Mucosa of stomach (tissue), 1 donor: ENCODE measurements around the gene NEURL3.

Experiments
- H3K27me3 ChIP-seq: one replicate; pipeline ENCODE4 v1.7.0; 2013; ENCODE audit warnings: mild to moderate bottlenecking, low read length; ENCODE audit not compliant: control insufficient read depth, insufficient read depth
- H3K36me3 ChIP-seq: one replicate; pipeline ENCODE4 v1.7.0; 2013; ENCODE audit warnings: low read length; ENCODE audit not compliant: control insufficient read depth, insufficient read depth
- H3K4me1 ChIP-seq: one replicate; pipeline ENCODE4 v1.7.0; 2013; ENCODE audit warnings: mild to moderate bottlenecking, low read length; ENCODE audit not compliant: control insufficient read depth, insufficient read depth
- H3K4me3 ChIP-seq: one replicate; pipeline ENCODE4 v1.7.0; 2013; ENCODE audit warnings: low read length
- H3K9ac ChIP-seq: one replicate; pipeline ENCODE4 v1.7.0; 2013; ENCODE audit warnings: mild to moderate bottlenecking, low read length, moderate library complexity
- H3K9me3 ChIP-seq: one replicate; pipeline ENCODE4 v1.7.0; 2013; ENCODE audit warnings: mild to moderate bottlenecking, low read length, moderate library complexity; ENCODE audit not compliant: control insufficient read depth
- donor health status: Pancreatic carcinoma.

Gene NEURL3

DNA sequence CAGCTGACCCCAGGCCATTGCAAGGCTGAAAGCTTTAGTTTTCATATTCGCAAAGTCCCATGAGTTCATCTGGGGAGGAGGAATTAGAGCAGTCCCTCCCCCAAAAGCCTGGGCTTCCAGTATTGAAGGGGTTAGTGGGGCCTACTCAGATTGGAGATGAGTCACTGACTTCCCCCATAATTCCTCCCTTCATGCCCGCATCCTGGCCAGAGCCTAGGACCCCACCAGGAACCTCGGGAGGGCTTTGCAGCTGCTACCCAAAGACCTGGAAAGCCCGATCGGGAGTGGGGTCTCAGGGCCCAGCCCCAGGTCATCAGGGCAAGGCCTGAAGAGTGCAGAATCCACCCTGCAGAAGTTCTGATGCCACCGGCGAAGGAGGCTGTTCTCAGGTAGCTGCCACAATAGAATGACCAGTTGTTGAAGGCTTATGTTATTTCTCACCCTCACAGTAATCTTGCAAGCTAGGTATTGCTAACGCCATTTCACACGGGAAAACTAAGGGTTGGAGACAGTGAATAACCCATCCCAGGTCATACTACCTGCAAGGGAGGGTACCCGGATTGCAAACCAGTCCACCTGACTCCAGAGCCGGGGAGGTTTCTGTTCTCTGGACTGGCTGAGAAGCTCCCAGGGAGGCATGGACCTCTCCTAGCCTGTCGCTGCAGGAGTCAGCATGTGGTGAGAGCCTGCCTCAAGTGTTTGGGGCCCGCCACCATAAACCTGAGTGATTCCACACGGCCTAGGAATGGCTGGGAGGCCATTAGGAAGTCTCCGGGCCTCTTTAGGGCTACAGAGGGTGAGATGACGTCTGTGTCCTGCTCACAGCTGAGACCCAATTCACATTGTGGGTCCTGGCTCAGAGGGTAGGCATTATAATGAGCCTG, 25.6 kb upstream of the NEURL3 start:
- no peaks in the 10 kb centered on the region for H3K27me3 ChIP-seq
- no peaks in the 10 kb centered on the region for H3K9me3 ChIP-seq
- peaks cover 37% of the 10 kb centered on the region for H3K4me1 ChIP-seq
- H3K4me3 ChIP-seq, result no peak overlapping the region
- H3K9ac ChIP-seq, result no peak overlapping the region
- no peaks in the 10 kb centered on the region for H3K36me3 ChIP-seq

DNA sequence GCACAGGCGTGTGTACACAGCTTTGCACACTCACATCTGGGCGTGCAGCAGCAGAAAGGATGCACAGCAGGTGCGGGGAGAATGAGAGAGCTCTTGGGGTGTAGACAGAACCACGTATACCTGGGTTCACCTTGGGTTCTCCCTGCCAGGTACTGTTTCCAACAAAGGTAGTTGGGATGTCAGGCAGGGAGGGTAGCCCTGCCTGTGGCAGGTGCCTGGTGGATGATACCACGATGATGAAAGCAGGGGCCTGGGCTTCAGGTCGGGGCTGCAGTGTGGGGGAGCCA, 24.9 kb upstream of the NEURL3 start:
- H3K27me3 ChIP-seq, result no peaks in the 10 kb centered on the region
- H3K4me3 ChIP-seq, result no peak overlapping the region
- H3K4me1 ChIP-seq, result peaks cover 37% of the 10 kb centered on the region
- no peak overlapping the region for H3K9ac ChIP-seq
- no peaks in the 10 kb centered on the region for H3K9me3 ChIP-seq
- no peaks in the 10 kb centered on the region for H3K36me3 ChIP-seq

GRCh38 chr2:96529376-96530143, 24.4 kb upstream of the NEURL3 start:
- peaks cover 34% of the 10 kb centered on the region for H3K4me1 ChIP-seq
- no peaks in the 10 kb centered on the region for H3K9me3 ChIP-seq
- no peaks in the 10 kb centered on the region for H3K27me3 ChIP-seq
- H3K9ac ChIP-seq, result no peak overlapping the region
- H3K36me3 ChIP-seq, result no peaks in the 10 kb centered on the region
- H3K4me3 ChIP-seq, result no peak overlapping the region

GRCh38 chr2:96528700-96529375, 23.7 kb upstream of the NEURL3 start:
- Histone ChIP-seq H3K27me3 (no peaks in the 10 kb centered on the region), H3K4me1 (peaks cover 28% of the 10 kb centered on the region), H3K36me3 (no peaks in the 10 kb centered on the region), H3K4me3 (no peak overlapping the region), H3K9ac (no peak overlapping the region), H3K9me3 (no peaks in the 10 kb centered on the region)

GRCh38 chr2:96528006-96528699, 23.0 kb upstream of the NEURL3 start:
- peak overlapping the region; percentile 31 for H3K9ac ChIP-seq

DNA sequence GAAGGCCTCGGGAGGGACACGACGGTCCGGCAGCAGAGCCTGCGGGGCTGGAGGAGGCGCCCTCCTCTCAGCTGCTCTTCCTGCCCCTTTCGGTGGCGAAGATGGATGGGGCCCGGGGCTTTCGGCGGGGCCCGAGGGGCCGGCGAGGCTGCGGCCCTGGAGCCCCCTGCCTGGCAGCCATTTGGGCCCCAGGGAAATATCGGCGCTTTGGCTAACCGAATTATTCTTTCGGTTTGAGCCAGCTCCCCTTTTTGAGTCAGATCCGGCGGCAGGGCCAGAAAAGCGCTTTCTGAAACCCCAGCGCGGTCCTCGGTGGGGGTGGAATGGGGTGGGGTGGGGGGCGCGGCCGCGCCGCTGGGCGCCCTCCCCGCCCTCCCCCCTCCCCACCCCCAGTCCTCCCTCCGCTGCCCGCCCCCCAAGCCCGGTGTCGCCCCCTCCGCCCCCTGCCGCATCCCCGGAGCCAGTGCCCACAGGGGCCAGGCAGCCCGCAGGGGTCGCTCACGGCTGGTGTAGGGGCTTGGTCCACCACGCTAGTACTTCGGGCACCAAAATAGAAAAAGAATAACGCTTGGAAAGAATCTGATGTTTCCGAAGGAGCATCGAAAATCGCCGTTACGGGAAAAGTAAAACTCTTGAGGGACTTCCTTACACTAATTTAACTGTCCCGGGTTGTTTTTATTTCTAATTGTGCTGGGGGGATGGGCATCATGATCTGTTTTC, 22.3 kb upstream of the NEURL3 start:
- Histone ChIP-seq H3K9ac (peak overlapping the region; percentile 64), H3K36me3 (no peaks in the 10 kb centered on the region), H3K27me3 (no peaks in the 10 kb centered on the region), H3K9me3 (no peaks in the 10 kb centered on the region), H3K4me1 (peaks cover 14% of the 10 kb centered on the region), H3K4me3 (peak overlapping the region; percentile 31)

More at GRCh38 chr2:96528006-96528699, 23.0 kb upstream of the NEURL3 start:
- Histone ChIP-seq H3K27me3 (no peaks in the 10 kb centered on the region), H3K36me3 (no peaks in the 10 kb centered on the region), H3K9me3 (no peaks in the 10 kb centered on the region), H3K4me3 (no peak overlapping the region), H3K4me1 (peaks cover 22% of the 10 kb centered on the region)

DNA sequence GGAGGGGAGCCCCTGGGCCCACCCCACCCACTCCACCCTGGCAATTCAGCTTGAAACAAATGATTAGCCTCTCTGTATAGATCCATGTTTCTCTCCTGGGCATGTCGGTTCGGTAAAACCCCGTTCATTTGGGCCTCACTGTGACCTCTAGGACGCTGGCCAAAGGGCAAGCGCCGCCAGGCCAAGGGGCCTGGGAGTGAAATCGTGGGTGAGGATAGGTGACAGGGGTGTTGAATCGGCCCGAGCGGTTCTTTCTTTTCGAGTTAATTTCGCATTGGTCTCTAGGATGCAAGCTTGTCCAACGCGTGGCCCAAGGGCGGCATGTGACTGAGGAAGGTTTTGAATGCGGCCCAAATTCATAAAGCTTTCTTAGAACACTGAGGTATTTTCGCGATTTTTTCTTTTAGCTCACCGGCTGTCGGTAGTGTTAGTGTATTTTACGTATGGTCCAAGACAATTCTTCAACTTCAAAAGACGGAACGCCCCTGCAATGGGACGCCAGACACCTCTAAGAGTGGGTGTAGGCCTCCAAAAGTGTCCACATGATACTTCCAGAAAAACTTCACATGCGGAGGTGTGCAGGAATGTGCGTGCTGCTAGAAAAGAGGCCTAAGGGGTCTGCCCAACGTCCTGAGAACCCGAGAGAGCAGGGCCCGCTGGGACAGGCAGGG, 21.6 kb upstream of the NEURL3 start:
- peak overlapping the region; percentile 31 for H3K4me3 ChIP-seq
- peak overlapping the region; percentile 64 for H3K9ac ChIP-seq

DNA sequence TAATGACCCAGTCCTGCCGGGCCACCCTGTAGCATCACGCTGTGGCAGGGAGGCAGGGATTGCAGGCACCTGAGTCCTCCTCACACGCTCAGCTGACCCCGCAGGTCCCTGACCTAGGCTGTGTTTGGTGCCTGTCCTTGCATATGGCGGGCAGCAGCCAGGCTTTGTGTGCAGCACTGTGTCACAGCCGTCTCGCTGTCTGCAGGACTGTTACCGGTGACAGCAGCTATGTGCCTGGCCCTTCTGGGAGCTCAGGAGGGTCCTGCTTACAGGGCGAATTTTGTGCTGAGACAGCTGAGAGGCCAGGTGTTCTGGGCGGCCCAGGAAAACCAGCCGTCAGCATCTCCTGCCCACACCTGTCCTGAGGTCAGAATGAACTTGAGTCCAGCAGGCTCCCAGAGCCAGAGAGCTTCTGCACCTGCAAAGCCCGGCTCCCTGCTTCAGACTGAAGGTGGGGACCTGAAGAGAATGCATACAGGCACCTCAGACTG, 21.0 kb upstream of the NEURL3 start:
- Histone ChIP-seq H3K4me1 (peaks cover 4% of the 10 kb centered on the region), H3K27me3 (no peaks in the 10 kb centered on the region), H3K9me3 (no peaks in the 10 kb centered on the region)

More for the DNA sequence above, 21.6 kb upstream of the NEURL3 start:
- Histone ChIP-seq H3K27me3 (no peaks in the 10 kb centered on the region), H3K9me3 (no peaks in the 10 kb centered on the region), H3K4me1 (peaks cover 9% of the 10 kb centered on the region), H3K36me3 (no peaks in the 10 kb centered on the region)

DNA sequence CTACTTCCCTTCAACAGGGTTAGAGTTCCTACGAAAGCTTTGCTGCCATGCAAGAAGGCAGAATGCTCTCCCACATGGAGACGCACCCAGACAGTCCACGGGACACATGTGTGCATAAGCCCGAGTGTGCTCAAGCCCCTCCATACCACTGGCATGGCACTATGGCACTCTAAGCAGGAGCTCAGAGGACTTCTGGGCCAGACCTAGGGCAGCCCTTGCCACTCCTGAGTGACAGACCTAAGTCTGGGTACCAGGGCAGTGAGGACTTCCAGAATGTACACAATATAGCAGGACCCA, 20.0 kb upstream of the NEURL3 start:
- H3K27me3 ChIP-seq, result no peaks in the 10 kb centered on the region
- H3K4me1 ChIP-seq, result peaks cover 4% of the 10 kb centered on the region

More for the DNA sequence above, 21.0 kb upstream of the NEURL3 start:
- H3K36me3 ChIP-seq, result no peaks in the 10 kb centered on the region
- H3K4me3 ChIP-seq, result no peak overlapping the region
- no peak overlapping the region for H3K9ac ChIP-seq

GRCh38 chr2:96524482-96525210, 19.5 kb upstream of the NEURL3 start:
- no peaks in the 10 kb centered on the region for H3K9me3 ChIP-seq
- H3K4me1 ChIP-seq, result peaks cover 4% of the 10 kb centered on the region

More for the DNA sequence above, 20.0 kb upstream of the NEURL3 start:
- H3K9ac ChIP-seq, result no peak overlapping the region
- H3K36me3 ChIP-seq, result no peaks in the 10 kb centered on the region
- no peak overlapping the region for H3K4me3 ChIP-seq
- no peaks in the 10 kb centered on the region for H3K9me3 ChIP-seq

More at GRCh38 chr2:96524482-96525210, 19.5 kb upstream of the NEURL3 start:
- no peaks in the 10 kb centered on the region for H3K27me3 ChIP-seq
- no peak overlapping the region for H3K9ac ChIP-seq
- H3K36me3 ChIP-seq, result no peaks in the 10 kb centered on the region
- H3K4me3 ChIP-seq, result no peak overlapping the region
